Measurements from ENCODE around the gene EFHC1. TPM values are rescaled to one million over a fixed set of nuclear protein-coding genes. Genes with fewer than 3 reads are reported as not detected.
A peak's percentile ranks its signal among the peaks of the same experiment; 100 is the strongest.

Gene EFHC1
- total RNA-seq, 1 donor from 2014 or later = 6.6 TPM

DNA sequence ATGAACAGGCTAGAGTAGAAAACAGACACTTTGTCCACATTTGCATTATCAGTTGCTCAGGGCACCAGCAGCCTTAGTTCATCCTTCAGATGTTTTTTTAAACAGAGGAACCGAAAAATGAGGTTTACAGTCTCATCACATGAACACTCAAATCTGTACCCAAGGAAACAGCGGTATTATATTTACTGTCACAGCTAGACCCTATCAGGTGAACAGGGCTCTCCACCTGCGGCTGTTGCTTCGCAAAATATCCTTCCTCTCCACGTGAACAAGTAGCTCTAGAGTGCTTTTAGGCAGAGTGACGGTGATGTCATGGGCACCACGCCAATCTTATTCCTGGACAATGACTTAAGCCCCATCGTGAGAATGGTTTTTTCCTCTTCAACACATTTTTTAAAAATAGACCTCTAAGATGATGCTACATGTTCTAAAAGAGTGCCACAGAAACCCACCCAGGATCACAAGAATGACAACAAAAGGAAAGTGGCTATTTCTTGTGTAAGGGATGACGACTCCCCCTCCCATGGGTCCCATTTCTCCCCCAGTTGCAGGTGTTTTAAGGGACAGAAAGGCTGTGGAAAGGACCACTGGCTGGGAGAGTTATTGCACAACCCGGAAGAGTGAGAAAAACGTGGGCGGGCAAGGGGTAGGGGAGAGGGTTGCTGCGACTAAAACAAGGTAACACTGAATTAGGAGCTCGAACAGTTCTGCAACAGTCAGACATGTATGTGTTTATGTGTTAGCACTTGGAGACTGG, 77.7 kb downstream of the EFHC1 start:
- Histone ChIP-seq H3K36me3 (ENCODE audit: control insufficient read depth, insufficient read depth, low read length) (no peaks in the 10 kb centered on the region), H3K4me3 (ENCODE audit: low read depth, low read length) (no peak overlapping the region), H3K27me3 (ENCODE audit: control insufficient read depth, insufficient read depth, low read length) (no peaks in the 10 kb centered on the region)
- no peak for TF ChIP-seq CTCF (IDR thresholded peaks at IDR 0.05; ENCODE audit: insufficient read depth, low read length, severe bottlenecking)
- FAIRE-seq (no peak), DNase-seq (ENCODE audit: low read depth) (no peak)

- H3K27me3 ChIP-seq (ENCODE audit: control insufficient read depth, insufficient read depth, low read length) = no peaks in the 10 kb centered on the region
- DNase-seq (ENCODE audit: low read depth) = no peak
- no peak for FAIRE-seq
- TF ChIP-seq CTCF (IDR thresholded peaks at IDR 0.05; ENCODE audit: insufficient read depth, low read length, severe bottlenecking) = no peak
- H3K4me3 ChIP-seq (ENCODE audit: low read depth, low read length) = no peak overlapping the region
- no peaks in the 10 kb centered on the region for H3K36me3 ChIP-seq (ENCODE audit: control insufficient read depth, insufficient read depth, low read length)
Measured at GRCh38 chr6:52498538-52499017, 78.4 kb downstream of the EFHC1 start.

DNA sequence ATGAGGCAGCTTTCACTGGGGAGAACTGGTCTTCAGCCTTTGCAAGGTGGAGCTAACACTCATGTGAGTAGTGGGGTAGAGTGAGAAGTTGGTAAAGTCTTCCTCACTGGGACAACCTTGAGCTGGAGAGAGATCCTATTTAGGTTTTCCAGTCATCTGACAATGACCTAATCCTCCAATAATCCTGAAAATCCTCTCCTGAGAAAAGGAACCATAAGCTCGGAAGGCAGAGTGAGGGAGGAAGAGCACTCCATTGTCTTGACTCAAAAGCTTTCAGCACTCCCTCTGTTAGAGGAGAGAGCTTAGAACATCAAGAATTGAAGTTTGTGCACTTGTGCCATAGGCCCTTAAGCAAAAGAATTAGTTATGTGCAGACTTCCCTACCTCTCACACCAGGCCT, 78.9 kb downstream of the EFHC1 start:
- DNase-seq (ENCODE audit: low read depth) (peak; percentile 58), FAIRE-seq (peak; percentile 18)
- Histone ChIP-seq H3K4me3 (ENCODE audit: low read depth, low read length) (no peak overlapping the region), H3K27me3 (ENCODE audit: control insufficient read depth, insufficient read depth, low read length) (no peaks in the 10 kb centered on the region), H3K36me3 (ENCODE audit: control insufficient read depth, insufficient read depth, low read length) (no peaks in the 10 kb centered on the region)
- no peak for TF ChIP-seq CTCF (IDR thresholded peaks at IDR 0.05; ENCODE audit: insufficient read depth, low read length, severe bottlenecking)

- no peak for TF ChIP-seq CTCF (IDR thresholded peaks at IDR 0.05; ENCODE audit: insufficient read depth, low read length, severe bottlenecking)
- H3K36me3 ChIP-seq (ENCODE audit: control insufficient read depth, insufficient read depth, low read length) = no peaks in the 10 kb centered on the region
- no peaks in the 10 kb centered on the region for H3K27me3 ChIP-seq (ENCODE audit: control insufficient read depth, insufficient read depth, low read length)
- DNase-seq (ENCODE audit: low read depth) (no peak), FAIRE-seq (no peak)
- H3K4me3 ChIP-seq (ENCODE audit: low read depth, low read length) = no peak overlapping the region
Measured at GRCh38 chr6:52499681-52500236, 79.6 kb downstream of the EFHC1 start.

DNA sequence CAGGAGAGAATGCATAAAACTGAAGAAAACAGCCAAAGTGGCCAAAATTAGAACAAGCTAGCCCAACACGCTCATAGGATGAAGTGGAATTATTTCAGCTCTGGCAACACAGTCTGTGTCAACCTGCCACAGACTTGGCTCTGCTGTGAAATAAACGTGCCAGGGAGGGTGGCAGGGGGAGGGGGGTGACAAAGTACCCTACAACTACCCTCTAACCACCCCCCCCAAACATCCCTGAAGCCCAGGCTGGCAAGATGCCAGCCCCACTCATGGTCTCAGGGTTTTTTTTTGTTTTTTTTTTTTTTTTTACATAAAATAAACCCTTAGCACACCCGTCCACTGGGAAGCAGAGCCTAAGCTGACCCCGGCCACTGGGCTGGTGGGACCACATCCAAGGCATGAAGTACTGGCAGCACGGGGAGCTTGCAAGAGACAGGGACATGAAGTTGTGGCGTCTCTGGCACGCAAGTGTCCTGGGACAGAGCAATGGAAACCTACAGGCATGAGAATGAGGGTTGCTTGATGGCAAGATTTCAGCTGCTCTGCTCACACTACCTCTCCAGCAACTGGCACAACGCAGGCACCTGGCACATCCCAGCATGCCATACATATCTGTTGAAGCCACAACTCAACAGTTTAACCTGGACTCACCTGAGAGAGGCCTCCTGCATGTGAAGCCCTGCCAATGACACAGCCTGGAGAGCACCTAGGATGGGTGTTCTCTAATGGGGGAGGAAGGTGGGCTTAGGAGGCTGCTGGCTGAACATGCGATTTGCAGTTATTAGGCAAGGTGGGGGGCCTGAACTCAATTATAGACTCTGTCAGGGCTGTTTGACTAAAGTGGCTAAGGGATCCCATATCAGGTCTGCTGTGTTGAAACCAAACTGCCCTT, 80.3 kb downstream of the EFHC1 start:
- no peak overlapping the region for H3K4me3 ChIP-seq (ENCODE audit: low read depth, low read length)
- no peaks in the 10 kb centered on the region for H3K27me3 ChIP-seq (ENCODE audit: control insufficient read depth, insufficient read depth, low read length)
- H3K36me3 ChIP-seq (ENCODE audit: control insufficient read depth, insufficient read depth, low read length) = no peaks in the 10 kb centered on the region
- FAIRE-seq = no peak
- no peak for TF ChIP-seq CTCF (IDR thresholded peaks at IDR 0.05; ENCODE audit: insufficient read depth, low read length, severe bottlenecking)
- DNase-seq (ENCODE audit: low read depth) = no peak
